SW 1271 (cell line): ENCODE data around the gene EFHD2.
"Not testable (repeated sequence)": the region's sequence is repeated elsewhere in the genome, so short reads cannot be mapped to it uniquely, and the experiment has no call there.

ENCODE experiments used
- DNase-seq, 2 experiments: peaks; one replicate each; lab custom pipeline; 2025; lab: John Stamatoyannopoulos, UW

EFHD2 gene

GRCh38 chr1:15452866-15453571 is 43.3 kb downstream of the EFHD2 start:
- no peak for DNase-seq

GRCh38 chr1:15453734-15454133 is 44.0 kb downstream of the EFHD2 start:
- DNase-seq, result no peak

- DNase-seq, result no peak
Observed at GRCh38 chr1:15454256-15454655, 44.6 kb downstream of the EFHD2 start.

GRCh38 chr1:15455522-15455921 is 45.8 kb downstream of the EFHD2 start:
- no peak for DNase-seq

GRCh38 chr1:15456313-15456954 is 46.7 kb downstream of the EFHD2 start, which contains the start of gene CELA2A:
TSS of gene CELA2A (plus strand) at chr1:15456732. CDS start at chr1:15456754, 22 bp downstream.
- DNase-seq, result no peak

GRCh38 chr1:15457585-15457984 is 47.9 kb downstream of the EFHD2 start:
- no peak for DNase-seq

- not testable (repeated sequence) for DNase-seq
Observed at GRCh38 chr1:15458388-15458787, 48.7 kb downstream of the EFHD2 start.

GRCh38 chr1:15459771-15460707 is 50.4 kb downstream of the EFHD2 start:
- DNase-seq, result no peak

GRCh38 chr1:15460708-15461095 is 51.0 kb downstream of the EFHD2 start:
- DNase-seq, result no peak

GRCh38 chr1:15463064-15463800 is 53.5 kb downstream of the EFHD2 start:
- not testable (repeated sequence) for DNase-seq

GRCh38 chr1:15463926-15464322 is 54.2 kb downstream of the EFHD2 start:
- not testable (repeated sequence) for DNase-seq

GRCh38 chr1:15465674-15466073 is 56.0 kb downstream of the EFHD2 start:
- DNase-seq, result no peak

GRCh38 chr1:15466955-15467625 is 57.4 kb downstream of the EFHD2 start:
- not testable (repeated sequence) for DNase-seq

- no peak for DNase-seq
Observed at GRCh38 chr1:15468145-15468544, 58.5 kb downstream of the EFHD2 start.

GRCh38 chr1:15469361-15469760 is 59.7 kb downstream of the EFHD2 start:
- no peak for DNase-seq

- not testable (repeated sequence) for DNase-seq
Observed at GRCh38 chr1:15469821-15470448, 60.2 kb downstream of the EFHD2 start.

GRCh38 chr1:15471067-15471466 is 61.4 kb downstream of the EFHD2 start:
- not testable (repeated sequence) for DNase-seq

GRCh38 chr1:15471723-15472122 is 62.0 kb downstream of the EFHD2 start:
- not testable (repeated sequence) for DNase-seq

GRCh38 chr1:15472587-15472986 is 62.9 kb downstream of the EFHD2 start:
- no peak for DNase-seq

GRCh38 chr1:15475752-15476314 is 66.1 kb downstream of the EFHD2 start, which contains the start of gene CELA2B:
TSS of gene CELA2B (plus strand) at chr1:15476104. CDS start at chr1:15476126, 22 bp downstream.
- DNase-seq, result no peak
